HUES64 (cell line): ENCODE measurements around the gene XPA.

Experiments
- H3K27ac ChIP-seq: 2 replicates; pipeline ENCODE4 v1.7.0; 2013; ENCODE audit warnings: low read depth, low read length, inconsistent platforms
- H3K27me3 ChIP-seq: 2 replicates; pipeline ENCODE4 v1.6.1; 2013; ENCODE audit warnings: mild to moderate bottlenecking, low read length; ENCODE audit not compliant: insufficient read depth
- H3K36me3 ChIP-seq: 2 replicates; pipeline ENCODE4 v1.6.1; 2013; ENCODE audit warnings: mild to moderate bottlenecking, low read length; ENCODE audit not compliant: insufficient read depth
- H3K4me1 ChIP-seq: 2 replicates; pipeline ENCODE4 v1.6.1; 2013; ENCODE audit warnings: mild to moderate bottlenecking, low read length, moderate library complexity; ENCODE audit not compliant: insufficient read depth
- H3K4me3 ChIP-seq: 2 replicates; pipeline ENCODE4 v1.5.1; 2013; ENCODE audit warnings: mild to moderate bottlenecking, low read length, moderate library complexity
- H3K9ac ChIP-seq: 2 replicates; pipeline ENCODE4 v1.6.1; 2013; ENCODE audit warnings: mild to moderate bottlenecking, low read depth, low read length
- H3K9me3 ChIP-seq: 2 replicates; pipeline ENCODE4 v1.6.1; 2013; ENCODE audit warnings: low read depth, low read length; ENCODE audit not compliant: insufficient read depth
- WGBS: fragments of 150-250, 120-280 bp; methylation state at CpG from one replicate; pipeline ENCODE4 v1.1.7; 2013; ENCODE audit warnings: missing lambda C conversion rate; 5-methylcytosine and 5-hydroxymethylcytosine counted together

XPA gene

DNA sequence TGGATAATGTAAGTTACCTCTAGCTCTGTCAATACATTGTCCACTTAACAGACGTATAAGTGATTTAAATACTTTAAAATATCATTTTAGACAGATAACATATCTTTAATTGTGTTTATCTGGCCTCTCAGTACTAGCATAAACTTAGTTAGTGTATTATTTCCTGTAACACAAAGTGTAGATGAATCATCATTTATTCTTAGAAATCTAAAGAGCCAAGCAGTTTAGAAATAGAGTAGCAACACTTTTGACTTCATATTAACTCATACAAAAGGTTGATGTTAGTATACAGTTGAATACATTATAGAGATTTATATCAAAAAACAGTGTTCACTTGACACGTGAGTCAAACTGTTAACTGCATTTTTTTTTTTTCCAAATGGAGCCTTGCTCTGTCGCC, 45.5 kb downstream of the XPA start:
- Histone ChIP-seq H3K36me3 (peaks cover 99% of the 10 kb centered on the region), H3K27ac (no peak overlapping the region), H3K4me1 (no peaks in the 10 kb centered on the region), H3K9ac (no peak overlapping the region), H3K9me3 (no peaks in the 10 kb centered on the region), H3K4me3 (no peak overlapping the region), H3K27me3 (no peaks in the 10 kb centered on the region)
- 96% methylated on average over 2 of the region's 3 CpGs for WGBS

DNA sequence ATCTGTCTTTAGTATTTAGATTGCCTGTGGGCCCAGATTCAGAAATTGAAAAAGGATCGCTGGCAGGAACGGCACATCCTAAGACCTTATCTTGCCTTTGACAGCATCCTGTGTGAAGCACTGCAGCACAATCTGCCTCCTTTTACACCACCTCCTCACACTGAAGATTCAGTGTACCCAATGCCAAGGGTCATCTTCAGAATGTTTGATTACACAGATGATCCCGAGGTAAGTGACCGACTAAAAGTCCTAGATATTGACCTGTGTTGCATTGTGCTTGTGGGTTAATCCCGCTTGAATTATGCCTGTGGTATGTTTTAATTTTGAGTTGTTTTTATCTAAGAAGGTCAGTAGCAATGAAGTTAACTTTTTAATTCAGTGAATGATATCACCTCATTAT, 49.1 kb downstream of the XPA start:
- Histone ChIP-seq H3K27me3 (no peaks in the 10 kb centered on the region), H3K36me3 (peaks cover 96% of the 10 kb centered on the region), H3K4me1 (no peaks in the 10 kb centered on the region), H3K9ac (no peak overlapping the region), H3K9me3 (no peaks in the 10 kb centered on the region), H3K27ac (no peak overlapping the region), H3K4me3 (no peak overlapping the region)
- 96% methylated on average over 5 of the region's 5 CpGs for WGBS

DNA sequence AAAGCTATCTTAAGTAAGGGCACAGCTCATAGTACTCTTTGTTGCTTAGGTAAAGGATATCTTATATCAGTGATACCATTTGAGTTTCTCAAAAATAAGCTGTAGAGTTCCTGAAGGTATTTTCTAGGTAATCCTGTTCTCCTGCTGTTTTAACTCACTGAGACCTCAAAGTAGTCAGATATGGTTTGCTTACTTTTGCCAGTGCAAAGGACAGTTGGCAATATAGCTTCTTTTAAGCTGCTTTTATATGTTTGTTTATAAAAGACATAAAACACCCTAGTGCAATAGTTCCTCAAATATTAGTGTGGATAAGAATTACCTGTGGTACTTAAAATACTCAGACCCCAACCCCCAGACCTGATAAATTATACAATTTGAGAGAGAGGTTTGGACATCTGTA, 51.4 kb downstream of the XPA start:
- H3K4me3 ChIP-seq, result no peak overlapping the region
- no peak overlapping the region for H3K9ac ChIP-seq
- no peaks in the 10 kb centered on the region for H3K4me1 ChIP-seq
- H3K9me3 ChIP-seq, result no peaks in the 10 kb centered on the region
- H3K36me3 ChIP-seq, result peaks cover 96% of the 10 kb centered on the region
- no peaks in the 10 kb centered on the region for H3K27me3 ChIP-seq
- H3K27ac ChIP-seq, result no peak overlapping the region

DNA sequence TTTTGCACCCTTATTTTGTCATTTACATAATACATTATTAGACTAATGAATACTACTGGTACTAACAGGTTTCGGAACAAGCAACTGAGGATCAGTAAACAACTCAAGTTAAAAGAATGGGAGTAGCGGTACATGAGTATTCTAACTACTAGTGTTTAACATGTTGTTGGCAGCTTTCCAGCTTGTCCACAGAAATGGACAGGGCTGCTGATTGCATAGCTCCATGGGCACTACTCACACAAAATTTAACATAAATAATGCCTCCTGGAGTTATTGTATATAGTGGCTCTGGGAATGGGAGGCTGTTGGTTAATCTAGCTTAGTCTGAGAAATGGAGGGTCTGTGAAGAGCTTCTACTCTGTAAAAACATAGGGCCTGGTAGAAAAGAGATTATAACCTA, 56.8 kb downstream of the XPA start:
- H3K27ac ChIP-seq, result no peak overlapping the region
- H3K27me3 ChIP-seq, result no peaks in the 10 kb centered on the region
- peaks cover 54% of the 10 kb centered on the region for H3K36me3 ChIP-seq
- no peak overlapping the region for H3K4me3 ChIP-seq
- whole genome bisulfite sequencing, result 96% methylated on average over 2 of the region's 2 CpGs
- no peak overlapping the region for H3K9ac ChIP-seq
- H3K9me3 ChIP-seq, result no peaks in the 10 kb centered on the region
- peaks cover 14% of the 10 kb centered on the region for H3K4me1 ChIP-seq

DNA sequence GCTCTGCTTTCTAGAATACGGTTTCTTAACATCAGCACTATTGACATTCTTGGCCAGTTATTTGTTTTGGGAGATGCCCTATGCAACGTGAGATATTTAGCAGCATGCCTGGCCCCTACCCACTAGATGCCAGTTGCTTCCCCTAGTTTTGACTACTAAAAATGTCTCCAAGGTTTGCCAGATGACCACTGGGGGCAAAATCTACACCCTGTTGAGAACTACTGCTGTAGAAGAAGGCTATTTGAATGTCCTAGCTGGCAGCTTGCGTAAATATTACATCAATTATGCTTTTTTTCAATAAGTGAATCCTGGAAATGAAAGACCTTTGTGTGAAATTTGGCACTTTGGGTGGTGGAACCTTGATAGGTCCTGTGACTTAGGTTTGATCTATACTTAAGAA, 58.5 kb downstream of the XPA start:
- H3K27me3 ChIP-seq, result no peaks in the 10 kb centered on the region
- no peak overlapping the region for H3K9ac ChIP-seq
- no peak overlapping the region for H3K27ac ChIP-seq
- no peak overlapping the region for H3K4me3 ChIP-seq
- peaks cover 21% of the 10 kb centered on the region for H3K4me1 ChIP-seq
- peaks cover 37% of the 10 kb centered on the region for H3K36me3 ChIP-seq
- no peaks in the 10 kb centered on the region for H3K9me3 ChIP-seq
- 86% methylated on average over 3 of the region's 3 CpGs for WGBS

DNA sequence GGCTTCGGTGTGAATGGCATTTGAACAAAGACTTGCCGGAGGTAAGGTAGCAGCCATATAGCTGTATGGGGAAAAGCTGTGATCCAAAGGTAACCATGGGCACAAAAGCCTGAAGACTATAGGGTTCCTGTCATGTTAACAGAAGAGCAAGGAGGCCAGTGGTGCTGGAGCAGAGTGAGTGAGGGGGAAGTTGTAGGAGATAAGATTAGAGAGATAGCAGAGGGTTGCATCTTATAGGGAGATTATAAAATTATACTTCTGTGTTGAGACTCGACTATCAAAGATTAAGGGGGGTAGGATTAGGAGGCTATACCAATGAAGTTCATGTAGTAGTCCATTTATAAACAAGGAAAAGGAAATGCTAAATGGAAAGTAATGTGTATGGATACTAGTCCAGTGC, 60.2 kb downstream of the XPA start:
- Histone ChIP-seq H3K27me3 (no peaks in the 10 kb centered on the region), H3K4me3 (no peak overlapping the region), H3K27ac (no peak overlapping the region), H3K4me1 (peaks cover 21% of the 10 kb centered on the region), H3K9me3 (no peaks in the 10 kb centered on the region), H3K36me3 (peaks cover 19% of the 10 kb centered on the region), H3K9ac (0 out of 2 replicates have a peak overlapping the region, but pooled peaks have one; percentile 30)
- 91% methylated on average over 3 of the region's 3 CpGs for WGBS

DNA sequence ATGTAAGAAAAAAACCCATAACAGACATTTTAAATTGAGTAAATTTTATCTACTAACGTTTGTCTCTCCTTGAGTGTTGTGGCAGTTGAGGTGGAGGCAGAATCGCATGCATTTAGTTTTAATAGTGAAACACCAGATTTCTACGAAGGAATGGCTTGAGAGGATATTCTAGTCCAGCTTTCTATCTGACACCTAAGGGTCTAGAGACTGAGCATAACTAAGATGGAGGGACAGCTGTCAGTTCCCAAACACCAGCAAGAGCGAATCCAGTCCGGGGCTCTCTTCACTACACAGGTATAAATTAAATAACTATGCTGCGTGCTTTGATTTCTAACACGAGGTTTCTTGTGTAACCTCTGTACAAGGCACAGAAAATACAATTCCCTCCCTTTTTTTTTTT, 62.1 kb downstream of the XPA start:
- no peaks in the 10 kb centered on the region for H3K27me3 ChIP-seq
- no peak overlapping the region for H3K27ac ChIP-seq
- H3K4me3 ChIP-seq, result peak overlapping the region; percentile 73
- no peaks in the 10 kb centered on the region for H3K9me3 ChIP-seq
- 91% methylated on average over 7 of the region's 7 CpGs for WGBS
- H3K36me3 ChIP-seq, result peaks cover 1% of the 10 kb centered on the region; the same call in 1 of the 2 replicates
- H3K4me1 ChIP-seq, result peaks cover 21% of the 10 kb centered on the region
- peak overlapping the region; percentile 85; the same call in 1 of the 2 replicates for H3K9ac ChIP-seq

DNA sequence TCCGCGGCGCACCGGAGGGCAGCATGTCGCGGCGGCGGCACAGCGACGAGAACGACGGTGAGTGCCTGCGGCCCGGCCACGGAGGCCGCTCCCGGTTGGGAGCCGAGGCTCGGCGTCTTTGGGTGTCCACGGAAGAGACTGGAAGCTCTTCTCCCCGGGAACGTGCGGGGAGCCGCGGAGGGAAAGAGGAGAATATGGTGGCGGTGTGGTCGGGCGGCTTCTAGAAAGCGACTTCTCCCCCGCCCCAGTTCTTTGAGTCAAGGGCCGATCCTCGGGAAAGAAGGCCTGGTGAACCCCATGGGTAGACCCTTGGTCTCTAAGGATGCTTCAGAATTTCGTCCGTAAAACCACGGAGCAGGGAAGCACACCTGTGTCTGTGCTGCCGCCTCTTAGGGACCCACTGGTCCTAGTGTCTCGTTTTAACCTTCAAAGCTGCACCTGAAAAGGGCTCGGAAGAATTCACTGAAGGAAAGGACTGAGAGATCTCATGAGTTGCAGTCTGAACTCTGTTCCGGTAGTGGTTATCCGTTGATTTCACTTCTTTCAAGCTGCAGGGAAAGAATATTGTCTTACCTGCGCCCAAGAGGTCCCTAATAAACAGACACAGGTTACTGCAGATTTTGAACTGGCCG, 63.2 kb downstream of the XPA start:
- H3K4me3 ChIP-seq, result peak overlapping the region; percentile 73
- H3K9ac ChIP-seq, result peak overlapping the region; percentile 85
- no peaks in the 10 kb centered on the region; the same call in 1 of the 2 replicates for H3K36me3 ChIP-seq
- peak overlapping the region; percentile 95 for H3K27ac ChIP-seq
- WGBS, result under 1% methylated on average over 43 of the region's 43 CpGs
- H3K27me3 ChIP-seq, result no peaks in the 10 kb centered on the region
- H3K4me1 ChIP-seq, result peaks cover 25% of the 10 kb centered on the region
- H3K9me3 ChIP-seq, result no peaks in the 10 kb centered on the region

DNA sequence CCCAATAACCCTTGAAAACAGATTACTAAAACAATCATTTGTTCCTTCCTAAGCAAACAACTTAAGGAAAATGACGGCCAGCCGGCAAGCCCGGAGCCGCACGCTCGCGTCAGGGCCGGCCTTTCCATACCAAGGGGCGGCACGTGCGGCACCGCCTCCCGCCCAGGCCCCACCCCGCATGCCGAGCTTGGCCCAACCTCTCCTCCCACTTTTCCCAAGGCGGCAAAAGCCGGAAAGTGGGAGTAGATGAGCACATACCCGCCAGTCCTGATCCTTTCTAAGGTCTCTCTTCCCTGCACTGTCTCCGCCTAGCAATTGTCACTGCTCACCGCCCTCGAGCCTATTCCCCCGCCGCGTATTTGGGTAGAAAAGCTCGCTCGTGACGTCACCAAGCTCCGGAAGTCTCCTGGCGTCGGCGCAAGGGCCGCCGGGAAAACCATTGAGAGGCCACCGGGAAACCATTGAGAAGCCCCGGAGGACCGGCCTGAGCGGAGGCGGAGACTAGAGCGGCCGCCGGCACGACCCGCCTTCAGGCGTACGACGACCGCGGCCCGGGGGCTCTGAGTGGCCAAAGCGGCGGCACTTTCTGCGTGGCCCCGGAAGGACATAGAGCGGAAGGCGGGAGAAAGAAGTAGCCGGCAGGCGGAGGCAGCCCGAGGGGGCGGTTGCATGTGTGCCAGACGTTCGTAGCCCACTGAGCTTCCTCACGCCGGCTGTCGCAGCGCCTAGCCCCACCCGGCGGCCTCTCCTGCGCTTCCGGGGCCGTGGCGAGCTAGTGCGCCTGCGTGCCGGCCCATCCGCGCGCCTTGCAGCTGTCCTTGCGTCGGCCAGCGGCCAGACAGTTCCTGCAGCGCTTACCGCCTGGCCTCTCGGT, 63.9 kb downstream of the XPA start, which contains the start of the genes NCBP1 and TSTD2:
Gene NCBP1 (plus strand): TSS at position 837 of the 874 bp plus-strand sequence. CDS start 61 bp downstream, outside the sequence.
Gene TSTD2 (minus strand): TSS at position 384 of the 874 bp plus-strand sequence. CDS start 5,806 bp downstream, outside the sequence.
- no peaks in the 10 kb centered on the region for H3K27me3 ChIP-seq
- peaks cover 30% of the 10 kb centered on the region for H3K4me1 ChIP-seq
- peak within 1 kb of the TSS; percentile 73 for H3K4me3 ChIP-seq
- H3K36me3 ChIP-seq, result no peaks in the 10 kb centered on the region; the same call in 1 of the 2 replicates
- WGBS, result under 1% methylated on average over 83 of the region's 83 CpGs
- H3K27ac ChIP-seq, result peak within 1 kb of the TSS; percentile 95
- peak within 1 kb of the TSS; percentile 85 for H3K9ac ChIP-seq
- no peaks in the 10 kb centered on the region for H3K9me3 ChIP-seq

DNA sequence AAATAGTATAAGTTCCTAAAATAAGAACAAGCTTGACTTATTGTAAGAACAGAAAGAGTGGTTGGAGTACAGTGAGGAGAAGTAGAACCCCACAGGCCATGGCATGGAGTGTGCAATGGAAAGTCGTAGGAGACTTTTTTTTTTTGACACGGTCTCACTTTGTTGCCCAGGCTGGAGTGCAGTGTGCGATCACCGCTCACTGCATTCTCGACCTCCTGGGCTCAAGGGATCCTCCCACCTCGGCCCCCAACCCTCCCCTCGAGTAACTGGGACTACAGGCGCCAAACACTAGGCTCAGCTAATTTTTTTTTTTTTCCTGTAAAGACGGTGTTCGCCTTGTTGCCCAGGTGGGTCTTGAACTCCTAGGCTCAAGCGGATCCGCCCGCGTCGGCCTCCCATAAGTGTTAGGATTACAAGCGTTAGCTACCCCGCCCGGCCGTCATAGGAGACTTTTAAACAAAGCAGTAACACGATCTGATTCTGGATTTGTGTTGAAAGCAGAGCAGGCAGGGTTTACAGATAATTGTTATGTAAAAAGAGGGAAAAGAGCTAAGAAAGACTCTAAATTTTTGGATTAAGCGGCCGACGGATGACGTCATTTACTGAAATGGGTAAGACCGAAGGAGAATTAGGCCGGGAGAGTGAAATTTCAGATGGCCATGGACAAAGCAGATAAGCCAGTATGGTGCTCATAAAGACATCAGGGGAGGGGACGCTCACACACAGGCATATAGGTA, 64.7 kb downstream of the XPA start:
- peaks cover 29% of the 10 kb centered on the region for H3K4me1 ChIP-seq
- peak overlapping the region; percentile 73 for H3K4me3 ChIP-seq
- peak overlapping the region; percentile 95 for H3K27ac ChIP-seq
- H3K36me3 ChIP-seq, result peaks cover 3% of the 10 kb centered on the region
- WGBS, result 1% methylated on average over 27 of the region's 27 CpGs
- peak overlapping the region; percentile 85 for H3K9ac ChIP-seq
- H3K27me3 ChIP-seq, result no peaks in the 10 kb centered on the region
- no peaks in the 10 kb centered on the region for H3K9me3 ChIP-seq

DNA sequence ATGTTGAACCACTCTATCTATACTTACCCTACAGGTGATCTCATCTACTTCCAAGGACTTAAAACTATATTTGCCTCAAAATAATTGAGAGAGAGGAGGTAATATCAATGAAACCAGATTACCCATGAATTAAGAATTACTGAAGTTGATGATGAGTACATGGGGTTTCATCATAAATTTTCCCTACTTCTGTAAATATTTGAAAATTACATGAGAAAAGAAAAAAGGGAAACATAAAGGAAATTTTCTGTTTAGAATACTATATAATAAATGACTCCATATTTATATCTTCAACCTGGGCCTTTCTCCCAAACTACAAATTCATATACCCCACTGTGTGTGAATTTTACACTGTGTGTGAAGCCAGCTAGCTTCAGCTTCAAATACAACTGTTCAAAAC, 66.5 kb downstream of the XPA start:
- Histone ChIP-seq H3K9me3 (no peaks in the 10 kb centered on the region), H3K4me3 (no peak overlapping the region), H3K4me1 (peaks cover 18% of the 10 kb centered on the region), H3K27ac (no peak overlapping the region), H3K9ac (no peak overlapping the region), H3K36me3 (peaks cover 22% of the 10 kb centered on the region), H3K27me3 (no peaks in the 10 kb centered on the region)
